Mucosa of descending colon (tissue), 3 donors: ENCODE results near the gene DCTPP1. TPM values are rescaled to one million over a fixed set of nuclear protein-coding genes. Genes with fewer than 3 reads are reported as not detected.

Source experiments
- ATAC-seq: fragments of 200-7000 bp; cut with Tn5 transposase; one replicate; pipeline ENCODE4 v1.9.1; 2020; ENCODE audit warnings: mild to moderate bottlenecking, moderate library complexity
- DNase-seq, 3 donors: peaks; one replicate each; pipeline ENCODE4 v3.0.0-alpha.2; 2020
- H3K36me3 ChIP-seq: fragments of 200-600 bp; one replicate; pipeline ENCODE4 v1.8.0; 2021; ENCODE audit warnings: low read depth, mild to moderate bottlenecking
- H3K4me1 ChIP-seq: fragments of 200-600 bp; one replicate; pipeline ENCODE4 v1.8.0; 2021; ENCODE audit warnings: low read depth, mild to moderate bottlenecking
- H3K4me3 ChIP-seq: fragments of 200-600 bp; one replicate; pipeline ENCODE4 v1.8.0; 2021; ENCODE audit warnings: mild to moderate bottlenecking
- H3K9me3 ChIP-seq: fragments of 200-600 bp; one replicate; pipeline ENCODE4 v1.8.0; 2021; ENCODE audit warnings: mild to moderate bottlenecking
- CTCF ChIP-seq: fragments of 200-600 bp; IDR thresholded peaks from one replicate; pipeline ENCODE4 v1.8.0; 2022; ENCODE audit warnings: antibody characterized with exemption, mild to moderate bottlenecking
- intact Hi-C, 2 donors: fragments of 100-400 bp; cut with DNase I in 1 of 2; cut with micrococcal nuclease in 1 of 2; formaldehyde crosslinking; loops; one replicate each; pipeline versions ENCODE4 v1.11.0 to v1.11.1; 2022; cut with DNase I, micrococcal nuclease
- total RNA-seq, 3 donors: library from RNA; stranded (reverse); fragmentation: NEBNext Ultra II Directional in 2 of 3; extraction: Animal tissue kit (Norgen Biotek cat#: 25700) in 2 of 3; gene quantifications; one replicate each; pipeline versions ENCODE4 v1.2.1 to v1.2.4, GENCODE V29; 2021 to 2023
- donor health status: DM: no; HTN: no; CAD: no; lungs with moderate emphysema.
- donor health status: DM: no; HTN: no; CAD: no.
- donor health status: DM: no; HTN: yes; CAD: no.

The DCTPP1 gene
- total RNA-seq, 3 donors from 2014 or later: 43.7 to 95.8 (median 89.1) TPM

GRCh38 chr16:30418350-30419181, 11.3 kb downstream of the DCTPP1 start:
- peak overlapping the region; percentile 31 for H3K4me3 ChIP-seq
- no peaks in the 10 kb centered on the region for H3K36me3 ChIP-seq
- no peaks in the 10 kb centered on the region for H3K9me3 ChIP-seq
- peak in 2 of 3 donors; percentile 41 to 55 for DNase-seq
- ATAC-seq: peak; percentile 5
- TF ChIP-seq CTCF: no peak
- intact Hi-C loops: no loop called here
- peaks cover 6% of the 10 kb centered on the region for H3K4me1 ChIP-seq

- TF ChIP-seq CTCF: no peak
- no peaks in the 10 kb centered on the region for H3K36me3 ChIP-seq
- no peaks in the 10 kb centered on the region for H3K9me3 ChIP-seq
- ATAC-seq: peak; percentile 97
- DNase-seq: peak; percentile 87 to 95 (median 93)
- H3K4me1 ChIP-seq: peaks cover 6% of the 10 kb centered on the region
- H3K4me3 ChIP-seq: peak overlapping the region; percentile 31
- intact Hi-C loops: no loop called here
These were observed 12.1 kb downstream of the DCTPP1 start for GRCh38 chr16:30417529-30418349.

- H3K36me3 ChIP-seq: no peaks in the 10 kb centered on the region
- ATAC-seq (no peak), DNase-seq (peak in 1 of 3 donors; percentile 39)
- TF ChIP-seq CTCF: no peak
- H3K4me1 ChIP-seq: peaks cover 6% of the 10 kb centered on the region
- no peak overlapping the region for H3K4me3 ChIP-seq
- intact Hi-C loops: no loop called here
- H3K9me3 ChIP-seq: no peaks in the 10 kb centered on the region
These were observed 13.0 kb downstream of the DCTPP1 start for GRCh38 chr16:30416624-30417528.

- no peak for TF ChIP-seq CTCF
- Histone ChIP-seq H3K9me3 (no peaks in the 10 kb centered on the region), H3K4me3 (no peak overlapping the region), H3K36me3 (no peaks in the 10 kb centered on the region), H3K4me1 (peaks cover 6% of the 10 kb centered on the region)
- intact Hi-C loops: no loop called here
- ATAC-seq (no peak), DNase-seq (peak in 1 of 3 donors; percentile 2)
These were observed 13.7 kb downstream of the DCTPP1 start for GRCh38 chr16:30416047-30416603.

GRCh38 chr16:30414159-30414558, 15.7 kb downstream of the DCTPP1 start:
- Histone ChIP-seq H3K9me3 (no peaks in the 10 kb centered on the region), H3K4me3 (no peak overlapping the region), H3K4me1 (peaks cover 8% of the 10 kb centered on the region), H3K36me3 (no peaks in the 10 kb centered on the region)
- DNase-seq (peak in 1 of 3 donors; percentile 7), ATAC-seq (no peak)
- intact Hi-C loops: no loop called here
- no peak for TF ChIP-seq CTCF
